Spleen (tissue), 11 donors: ENCODE data around the gene TMEM45A. TPM values are rescaled to one million over a fixed set of nuclear protein-coding genes. Genes with fewer than 3 reads are reported as not detected.

Experiments
- DNase-seq: peaks from one replicate; pipeline ENCODE4 v3.0.0-alpha.2; 2020
- H3K27ac ChIP-seq, 8 donors: fragments of 200-600 bp; sonication (generic) in 7 of 8; 1 replicate in 4 of 8; 2 replicates in 4 of 8; pipeline versions ENCODE4 v1.5.0 to v1.8.0; 2016 to 2021; ENCODE audit warnings: inconsistent platforms in 4 of 8, mild to moderate bottlenecking in 4 of 8, moderate library complexity in 1 of 8
- H3K27me3 ChIP-seq, 7 donors: fragments of 200-600 bp; sonication (generic) in 6 of 7; replicated peaks in 1 of 7; 1 replicate in 4 of 7; 2 replicates in 3 of 7; pipeline versions ENCODE4 v1.5.0 to v1.8.0; 2016 to 2021; ENCODE audit warnings: inconsistent platforms in 3 of 7, mild to moderate bottlenecking in 1 of 7
- H3K36me3 ChIP-seq, 6 donors: fragments of 200-600 bp; sonication (generic) in 5 of 6; 1 replicate in 4 of 6; 2 replicates in 2 of 6; pipeline versions ENCODE4 v1.5.0 to v1.8.0; 2016 to 2021; ENCODE audit warnings: inconsistent platforms in 2 of 6
- H3K4me1 ChIP-seq, 6 donors: fragments of 200-600 bp; sonication (generic) in 5 of 6; 1 replicate in 3 of 6; 2 replicates in 3 of 6; pipeline versions ENCODE4 v1.5.0 to v1.8.0; 2016 to 2021; ENCODE audit warnings: inconsistent platforms in 3 of 6
- H3K4me3 ChIP-seq, 8 donors: fragments of 200-600 bp; sonication (generic) in 7 of 8; 1 replicate in 4 of 8; 2 replicates in 4 of 8; pipeline versions ENCODE4 v1.5.0 to v1.8.0; 2016 to 2021; ENCODE audit warnings: inconsistent platforms in 4 of 8, mild to moderate bottlenecking in 4 of 8, moderate library complexity in 2 of 8
- H3K9me3 ChIP-seq, 8 donors: fragments of 200-600 bp; sonication (generic) in 7 of 8; 1 replicate in 4 of 8; 2 replicates in 4 of 8; pipeline versions ENCODE4 v1.5.0 to v1.8.0; 2016 to 2021; ENCODE audit warnings: inconsistent platforms in 4 of 8
- CTCF ChIP-seq, 11 experiments: fragments of 200-600 bp in 7 of 11; fragments of 450-650 bp in 4 of 11; sonication (generic) in 4 of 11; IDR thresholded peaks in 8 of 11; conservative IDR thresholded peaks in 3 of 11; 1 replicate in 7 of 11; 2 replicates in 4 of 11; pipeline versions ENCODE4 v1.4.0 to v1.8.0; 2016 to 2021; ENCODE audit warnings: antibody characterized with exemption in 11 of 11, inconsistent platforms in 4 of 11, mild to moderate bottlenecking in 1 of 11
- POLR2A ChIP-seq, 3 donors: fragments of 450-650 bp; IDR thresholded peaks; one replicate each; pipeline ENCODE4 v1.5.1; 2017; ENCODE audit warnings: antibody characterized with exemption in 3 of 3, mild to moderate bottlenecking in 1 of 3
- POLR2AphosphoS5 ChIP-seq, 3 donors: sonication (generic); formaldehyde crosslinking; IDR thresholded peaks; one replicate each; pipeline ENCODE4 v1.5.1; 2017; ENCODE audit warnings: antibody characterized with exemption in 3 of 3
- WGBS, 5 donors: extraction: QIAGEN DNeasy Blood & Tissue Kit in 3 of 5; methylation state at CpG; one replicate each; pipeline versions ENCODE4 v1.1.5 to v1.1.7; 2013 to 2018; 5-methylcytosine and 5-hydroxymethylcytosine counted together
- intact Hi-C: fragments of 100-400 bp; cut with DNase I; formaldehyde crosslinking; loops from one replicate; pipeline ENCODE4 v1.15.0; 2023; ENCODE audit warnings: low total_unique reads
- polyA plus RNA-seq, 3 donors: library from polyadenylated mRNA; stranded (reverse); fragments of 200-250 nt; gene quantifications; one replicate each; pipeline ENCODE4 v1.2.1, GENCODE V29; 2013
- total RNA-seq, 7 donors: library from RNA; depleted of rRNA in 3 of 7; stranded (reverse); fragments of >200 nt in 3 of 7; fragmentation: NEBNext Ultra II Directional in 4 of 7; extraction: Animal tissue kit (Norgen Biotek cat#: 25700) in 4 of 7; gene quantifications; one replicate each; pipeline versions ENCODE4 v1.1.0 to v1.2.1, GENCODE V29; 2016 to 2021
- donor health status: healthy with polysubstance abuse.
- donor health status: DM: no; HTN: no; CAD: no; lungs with moderate emphysema.
- donor health status: DM: no; HTN: no; CAD: no.
- donor health status: Bipolar disorder and iron deficiency.
- donor health status: healthy.
- donor health status: DM: no; HTN: no; CAD: no.
- donor health status: DM: yes; HTN: yes; CAD: no.

Gene TMEM45A
- total and polyA plus RNA-seq, 10 donors, result 1.2 to 13.4 (median 5.5) TPM

GRCh38 chr3:100545371-100545770 is 53.0 kb downstream of the TMEM45A start:
- WGBS, 5 donors, result 75 to 81% (median 77%) methylated on average over 2 of the region's 2 CpGs
- H3K9me3 ChIP-seq, result no peaks in the 10 kb centered on the region

GRCh38 chr3:100546020-100546744 is 53.8 kb downstream of the TMEM45A start:
- TF ChIP-seq CTCF (IDR thresholded peaks at IDR 0.05 in 8 of 11, conservative IDR thresholded peaks at IDR 0.05 in 3 of 11) (no peak), POLR2A (IDR thresholded peaks at IDR 0.05) (no peak), POLR2AphosphoS5 (IDR thresholded peaks at IDR 0.05) (no peak)
- intact Hi-C loops, result no loop called here
- no peaks in the 10 kb centered on the region for H3K4me1 ChIP-seq
- no peaks in the 10 kb centered on the region for H3K36me3 ChIP-seq
- H3K27me3 ChIP-seq, result no peaks in the 10 kb centered on the region
- no peak for DNase-seq
- WGBS, 5 donors, result 84 to 91% (median 87%) methylated on average over 3 of the region's 3 CpGs
- no peak overlapping the region for H3K4me3 ChIP-seq
- H3K27ac ChIP-seq, result no peak overlapping the region
- H3K9me3 ChIP-seq, result no peaks in the 10 kb centered on the region

More at GRCh38 chr3:100545371-100545770, 53.0 kb downstream of the TMEM45A start:
- no peaks in the 10 kb centered on the region for H3K4me1 ChIP-seq
- H3K27me3 ChIP-seq, result no peaks in the 10 kb centered on the region
- no peak overlapping the region for H3K4me3 ChIP-seq
- no peak for DNase-seq
- TF ChIP-seq CTCF (IDR thresholded peaks at IDR 0.05 in 8 of 11, conservative IDR thresholded peaks at IDR 0.05 in 3 of 11) (no peak), POLR2AphosphoS5 (IDR thresholded peaks at IDR 0.05) (no peak), POLR2A (IDR thresholded peaks at IDR 0.05) (no peak)
- intact Hi-C loops, result no loop called here
- H3K36me3 ChIP-seq, result no peaks in the 10 kb centered on the region
- H3K27ac ChIP-seq, result no peak overlapping the region

GRCh38 chr3:100548053-100548452 is 55.6 kb downstream of the TMEM45A start:
- no peak for TF ChIP-seq POLR2AphosphoS5 (IDR thresholded peaks at IDR 0.05)
- TF ChIP-seq CTCF (IDR thresholded peaks at IDR 0.05 in 8 of 11, conservative IDR thresholded peaks at IDR 0.05 in 3 of 11), result no peak
- no peak for TF ChIP-seq POLR2A (IDR thresholded peaks at IDR 0.05)
- Histone ChIP-seq H3K36me3 (no peaks in the 10 kb centered on the region), H3K27me3 (no peaks in the 10 kb centered on the region), H3K27ac (no peak overlapping the region), H3K4me3 (no peak overlapping the region), H3K9me3 (no peaks in the 10 kb centered on the region), H3K4me1 (no peaks in the 10 kb centered on the region)
- intact Hi-C loops, result no loop called here
- no peak for DNase-seq
- WGBS, 5 donors, result 38 to 56% (median 54%) methylated on average over 2 of the region's 2 CpGs

GRCh38 chr3:100553618-100554372 is 61.4 kb downstream of the TMEM45A start:
- no peak overlapping the region for H3K4me3 ChIP-seq
- no peak for TF ChIP-seq POLR2AphosphoS5 (IDR thresholded peaks at IDR 0.05)
- TF ChIP-seq POLR2A (IDR thresholded peaks at IDR 0.05), result no peak
- TF ChIP-seq CTCF (IDR thresholded peaks at IDR 0.05 in 8 of 11, conservative IDR thresholded peaks at IDR 0.05 in 3 of 11), result no peak
- WGBS, 5 donors, result 83 to 92% (median 87%) methylated on average over 3 of the region's 3 CpGs

More at GRCh38 chr3:100553618-100554372, 61.4 kb downstream of the TMEM45A start:
- no peaks in the 10 kb centered on the region for H3K4me1 ChIP-seq
- no peak for DNase-seq
- intact Hi-C loops, result no loop called here
- no peaks in the 10 kb centered on the region for H3K36me3 ChIP-seq
- H3K27me3 ChIP-seq, result no peaks in the 10 kb centered on the region
- no peaks in the 10 kb centered on the region for H3K9me3 ChIP-seq
- no peak overlapping the region for H3K27ac ChIP-seq
